NCI-H524 (cell line): ENCODE data around the gene ENO2.
A peak's percentile ranks its signal among the peaks of the same experiment; 100 is the strongest.
"Not testable (repeated sequence)": the region's sequence is repeated elsewhere in the genome, so short reads cannot be mapped to it uniquely, and the experiment has no call there.

Experiments
- DNase-seq, 2 experiments: peaks; one replicate each; lab custom pipeline; 2025; lab: John Stamatoyannopoulos, UW

The ENO2 gene

GRCh38 chr12:6886206-6886999 lies 28.0 kb upstream of the ENO2 start:
- DNase-seq = peak in 1 of 2 experiments; percentile 65

- no peak for DNase-seq
Measured at GRCh38 chr12:6887460-6887859, 26.9 kb upstream of the ENO2 start.

- DNase-seq = no peak
Measured at GRCh38 chr12:6888360-6888759, 26.0 kb upstream of the ENO2 start.

GRCh38 chr12:6888794-6889193 lies 25.6 kb upstream of the ENO2 start:
- DNase-seq = not testable (repeated sequence)

- DNase-seq = not testable (repeated sequence)
Measured at GRCh38 chr12:6889775-6890573, 24.4 kb upstream of the ENO2 start.

- DNase-seq = peak; percentile 82 to 93
Measured at GRCh38 chr12:6890789-6891645, 23.4 kb upstream of the ENO2 start.

- no peak for DNase-seq
Measured at GRCh38 chr12:6891646-6892001, 22.8 kb upstream of the ENO2 start.

- not testable (repeated sequence) for DNase-seq
Measured at GRCh38 chr12:6892683-6893082, 21.7 kb upstream of the ENO2 start.

- DNase-seq = no peak
Measured at GRCh38 chr12:6894321-6894720, 20.1 kb upstream of the ENO2 start.

- DNase-seq = peak in 1 of 2 experiments; percentile 20
Measured at GRCh38 chr12:6896846-6897435, 17.4 kb upstream of the ENO2 start.

- DNase-seq = no peak
Measured at GRCh38 chr12:6899427-6899826, 15.0 kb upstream of the ENO2 start.

- DNase-seq = no peak
Measured at GRCh38 chr12:6899837-6900519, 14.4 kb upstream of the ENO2 start.

GRCh38 chr12:6902448-6902847 lies 11.9 kb upstream of the ENO2 start:
- DNase-seq = no peak

GRCh38 chr12:6903722-6904121 lies 10.7 kb upstream of the ENO2 start:
- DNase-seq = no peak

GRCh38 chr12:6904280-6905276 lies 9.8 kb upstream of the ENO2 start, which contains the start of gene LRRC23:
Gene LRRC23 (plus strand): TSS chr12:6904822. CDS start chr12:6905634, 812 bp downstream.
- DNase-seq = peak; percentile 93 to 95

GRCh38 chr12:6905414-6906040 lies 8.9 kb upstream of the ENO2 start:
- no peak for DNase-seq

- not testable (repeated sequence) for DNase-seq
Measured at GRCh38 chr12:6908141-6908540, 6.2 kb upstream of the ENO2 start.

- no peak for DNase-seq
Measured at GRCh38 chr12:6909421-6910145, 4.8 kb upstream of the ENO2 start.
